Cerebellar cortex (tissue), 1 donor: ENCODE measurements around the gene ISG20.

Source experiments
- DNase-seq: peaks from one replicate; pipeline ENCODE4 v3.0.0-alpha.2; 2015; ENCODE audit warnings: low spot score

Gene ISG20

DNA sequence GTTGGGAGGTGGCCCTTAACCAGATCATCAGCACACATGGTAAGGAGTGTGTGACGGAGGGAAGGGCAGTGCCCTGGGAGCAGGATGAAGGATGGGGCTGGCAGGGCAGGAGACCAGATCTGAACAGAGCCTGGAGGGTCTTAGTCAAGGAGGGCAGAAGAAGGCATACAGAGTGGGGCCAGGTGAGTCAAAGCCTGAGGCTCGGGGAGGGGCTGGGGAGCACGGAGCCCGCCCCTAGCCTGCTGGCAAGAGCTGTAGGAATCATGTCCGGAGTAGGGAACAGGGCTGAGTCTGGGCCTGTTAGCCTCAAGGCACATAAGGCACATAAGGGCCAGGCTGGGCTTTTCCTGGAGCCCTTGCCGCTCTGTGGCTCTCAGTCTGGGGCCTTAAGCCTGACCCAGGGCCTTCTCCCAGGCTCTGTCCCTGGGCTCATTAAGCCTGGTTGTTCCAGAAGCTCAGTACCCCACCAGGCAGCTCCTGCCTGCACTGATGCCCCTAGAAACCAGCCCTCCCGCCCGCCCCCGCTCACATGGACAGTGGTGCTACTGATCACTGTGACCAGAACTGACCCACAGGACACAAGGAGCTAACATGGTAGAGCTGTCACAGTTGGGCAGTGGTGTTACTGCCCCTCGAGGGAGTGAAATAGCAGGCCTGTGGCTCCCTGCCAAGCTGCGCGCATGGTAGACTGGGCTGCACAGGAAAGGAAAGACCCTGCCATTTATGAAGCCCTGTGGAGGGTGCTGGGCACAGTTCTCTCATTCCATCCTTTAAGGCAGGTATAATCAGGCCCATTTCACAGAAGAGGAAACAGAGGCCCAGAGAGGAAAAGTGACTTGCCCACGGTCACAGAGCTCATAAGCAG is 14.6 kb downstream of the ISG20 start:
- no peak for DNase-seq

DNA sequence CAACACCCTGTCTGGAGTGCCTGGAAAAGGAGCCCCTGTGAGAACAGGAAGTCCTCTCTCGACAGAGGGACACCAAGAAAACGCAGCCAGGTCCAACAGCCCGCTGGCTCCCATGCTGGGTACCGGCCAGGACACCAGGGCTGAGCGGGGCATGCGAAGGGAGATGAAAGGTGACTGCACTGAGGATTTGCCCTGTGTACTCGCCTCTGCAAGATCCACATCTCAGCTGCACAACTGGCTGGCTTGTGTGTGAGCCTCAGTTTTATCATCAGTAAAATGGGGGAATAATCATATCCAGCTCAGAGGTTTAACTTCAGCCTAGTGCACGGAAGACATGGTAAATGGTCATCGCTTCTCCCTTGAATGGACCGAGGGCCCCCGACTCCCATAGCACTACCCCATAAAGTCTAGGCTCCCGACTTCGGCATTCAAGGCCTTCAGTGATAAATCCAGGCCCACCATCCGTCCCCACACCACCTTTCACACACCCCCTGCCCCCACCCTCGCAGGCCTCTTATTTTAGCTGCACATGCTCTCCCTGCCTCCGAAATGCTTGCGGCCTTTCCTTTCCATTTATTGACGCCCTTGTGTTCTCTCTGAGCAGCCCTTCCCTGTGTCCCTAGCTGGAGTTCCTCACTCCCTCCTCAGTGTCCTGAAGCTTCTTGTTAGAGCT is 15.8 kb downstream of the ISG20 start:
- DNase-seq: no peak

DNA sequence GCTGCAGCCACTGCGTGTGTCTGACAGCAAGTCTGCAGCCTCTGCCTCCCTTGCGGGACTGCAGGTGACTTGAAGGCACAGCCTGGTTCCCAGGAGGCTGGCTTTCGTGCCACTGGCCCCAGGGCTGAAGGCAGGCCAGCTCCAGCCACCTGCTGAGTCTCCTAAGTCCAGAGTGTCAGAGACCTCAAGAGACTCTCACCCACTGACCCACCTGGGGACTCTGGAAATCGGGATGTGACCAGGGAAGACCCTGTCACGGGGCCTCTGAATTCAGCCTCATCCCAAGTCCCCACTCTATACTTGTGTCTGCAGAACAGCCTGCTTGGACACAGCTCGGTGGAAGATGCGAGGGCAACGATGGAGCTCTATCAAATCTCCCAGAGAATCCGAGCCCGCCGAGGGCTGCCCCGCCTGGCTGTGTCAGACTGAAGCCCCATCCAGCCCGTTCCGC is 16.3 kb downstream of the ISG20 start:
- DNase-seq: no peak

DNA sequence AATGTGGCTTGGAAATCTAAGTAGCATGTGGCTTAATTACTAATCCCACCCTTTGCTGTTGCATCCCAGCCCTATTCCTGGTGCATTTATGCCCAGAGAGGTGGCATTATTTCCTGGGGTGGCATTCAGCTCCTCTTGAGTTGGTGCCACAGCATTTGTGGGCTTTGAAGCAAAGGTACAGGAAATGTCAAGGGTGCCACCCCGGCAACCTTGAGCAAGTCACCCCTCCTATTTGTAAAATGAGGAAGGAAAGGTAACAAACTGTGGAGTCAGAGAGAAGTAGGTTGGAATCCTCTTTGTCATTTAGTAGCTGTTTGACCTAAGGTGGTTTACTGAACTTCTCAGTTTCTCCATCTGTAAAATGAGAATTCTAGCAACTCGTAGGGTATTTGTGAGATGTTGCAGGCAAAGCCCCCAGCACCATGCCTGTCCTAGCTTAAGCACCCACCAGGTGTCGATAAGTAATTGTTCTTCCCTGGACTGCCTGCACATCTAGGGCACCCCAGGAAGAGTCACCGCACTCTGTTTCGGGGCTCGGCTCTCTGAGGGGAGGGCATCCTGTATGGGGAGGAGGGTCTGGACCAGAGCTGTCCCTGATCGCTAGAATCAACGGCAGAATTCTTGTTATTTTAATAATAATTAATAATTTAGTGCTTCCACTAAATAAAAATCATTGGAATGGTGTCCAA is 17.1 kb downstream of the ISG20 start:
- DNase-seq: no peak

DNA sequence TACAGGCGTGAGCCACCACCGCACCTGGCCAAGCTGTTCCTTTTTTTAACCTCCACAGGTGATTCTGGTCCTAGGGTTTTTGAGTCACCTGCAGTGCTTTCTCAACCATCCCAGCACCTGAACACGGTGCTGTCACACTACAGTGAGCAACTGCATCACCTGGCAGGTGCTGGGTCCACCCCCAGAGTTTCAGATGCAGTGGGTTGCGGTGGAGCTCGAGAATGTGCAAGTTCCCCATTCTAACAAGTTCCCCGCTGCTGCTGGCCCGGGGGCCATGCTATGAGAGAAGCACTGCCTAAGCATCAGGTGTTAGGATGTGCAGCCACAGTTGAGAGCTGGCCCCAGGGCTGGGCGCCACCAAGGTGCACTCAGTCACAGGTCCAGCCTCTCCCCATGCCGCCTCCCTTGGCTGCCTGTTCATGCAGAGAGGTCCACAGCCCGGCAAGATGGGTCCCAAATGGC is 18.0 kb downstream of the ISG20 start:
- no peak for DNase-seq

DNA sequence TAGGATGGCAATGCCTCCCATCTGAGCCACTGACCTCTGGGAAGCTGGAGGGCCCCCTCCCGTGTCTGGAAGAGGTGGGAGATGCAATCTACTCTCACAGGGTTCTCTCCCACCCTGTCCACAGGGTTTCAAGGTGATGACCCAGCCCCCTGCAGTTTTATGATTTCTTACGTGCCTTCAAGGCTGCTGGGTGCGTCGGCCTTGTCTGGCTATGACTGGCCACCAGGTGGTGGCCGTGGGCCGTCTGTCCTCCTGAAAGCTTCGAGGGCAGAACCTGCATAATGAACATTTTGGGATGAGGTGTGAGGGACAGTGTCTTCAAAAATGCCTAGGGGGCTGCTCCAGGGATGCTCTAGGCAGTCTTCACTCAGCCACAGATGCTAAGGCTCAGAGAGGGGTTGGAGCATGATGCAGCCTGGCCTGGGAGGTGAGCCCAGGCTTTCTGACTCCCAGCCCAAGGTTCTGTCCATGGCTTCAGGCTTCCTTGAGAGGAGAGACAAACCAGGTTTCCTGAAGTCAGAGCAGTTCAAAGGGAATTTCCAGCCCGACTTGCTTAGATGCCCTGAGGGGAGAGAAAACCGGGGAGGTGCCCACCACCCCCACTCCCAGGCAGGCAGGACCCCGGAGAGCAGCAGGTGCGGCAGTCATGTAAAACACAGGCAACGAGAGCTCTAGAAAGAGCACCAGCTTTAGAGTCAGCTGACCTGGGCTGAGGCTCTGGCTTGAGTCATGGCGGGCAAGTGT is 18.7 kb downstream of the ISG20 start:
- no peak for DNase-seq

DNA sequence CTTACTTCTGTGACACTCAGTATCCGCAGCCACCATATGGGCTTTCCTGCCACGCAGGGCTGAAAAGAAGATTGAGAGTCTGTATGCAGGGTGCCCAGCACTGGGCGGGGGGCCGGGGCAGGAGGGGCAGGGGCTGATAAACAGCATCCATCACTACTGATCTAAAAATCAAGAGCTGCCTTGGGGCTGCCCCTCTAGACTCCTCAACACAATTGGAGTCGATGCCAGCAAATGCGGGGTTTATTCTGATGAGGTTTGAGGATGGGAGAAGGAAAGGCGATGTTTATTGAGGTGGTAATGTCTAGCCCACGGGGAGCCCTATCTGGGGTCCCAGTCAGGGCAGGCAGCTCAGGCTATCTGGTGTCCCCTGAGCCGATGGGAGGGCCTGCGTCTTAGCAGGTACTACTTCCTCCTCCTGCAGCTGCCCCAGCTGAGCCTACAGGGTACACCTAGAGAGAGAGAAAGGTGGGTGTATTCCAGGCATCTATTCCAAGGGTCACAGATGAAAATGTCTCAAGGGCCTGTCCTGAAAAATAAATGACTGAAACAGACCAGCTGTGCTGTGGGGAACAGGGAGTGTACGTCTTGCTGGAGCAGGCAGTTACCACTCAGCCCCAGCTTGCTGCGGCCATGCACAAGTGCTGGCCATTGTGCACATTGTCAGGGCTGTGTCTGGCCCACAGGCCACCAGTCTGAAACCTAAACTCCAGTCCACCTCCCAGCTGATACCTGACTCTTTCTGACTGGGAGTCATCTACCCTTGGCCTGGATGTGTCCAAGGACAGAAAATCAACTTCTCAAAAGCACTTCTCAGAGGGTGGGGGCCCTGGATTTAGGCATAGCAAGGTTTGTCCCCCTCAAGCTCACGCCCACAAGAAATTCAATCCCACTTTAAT is 19.5 kb downstream of the ISG20 start:
- DNase-seq: no peak

DNA sequence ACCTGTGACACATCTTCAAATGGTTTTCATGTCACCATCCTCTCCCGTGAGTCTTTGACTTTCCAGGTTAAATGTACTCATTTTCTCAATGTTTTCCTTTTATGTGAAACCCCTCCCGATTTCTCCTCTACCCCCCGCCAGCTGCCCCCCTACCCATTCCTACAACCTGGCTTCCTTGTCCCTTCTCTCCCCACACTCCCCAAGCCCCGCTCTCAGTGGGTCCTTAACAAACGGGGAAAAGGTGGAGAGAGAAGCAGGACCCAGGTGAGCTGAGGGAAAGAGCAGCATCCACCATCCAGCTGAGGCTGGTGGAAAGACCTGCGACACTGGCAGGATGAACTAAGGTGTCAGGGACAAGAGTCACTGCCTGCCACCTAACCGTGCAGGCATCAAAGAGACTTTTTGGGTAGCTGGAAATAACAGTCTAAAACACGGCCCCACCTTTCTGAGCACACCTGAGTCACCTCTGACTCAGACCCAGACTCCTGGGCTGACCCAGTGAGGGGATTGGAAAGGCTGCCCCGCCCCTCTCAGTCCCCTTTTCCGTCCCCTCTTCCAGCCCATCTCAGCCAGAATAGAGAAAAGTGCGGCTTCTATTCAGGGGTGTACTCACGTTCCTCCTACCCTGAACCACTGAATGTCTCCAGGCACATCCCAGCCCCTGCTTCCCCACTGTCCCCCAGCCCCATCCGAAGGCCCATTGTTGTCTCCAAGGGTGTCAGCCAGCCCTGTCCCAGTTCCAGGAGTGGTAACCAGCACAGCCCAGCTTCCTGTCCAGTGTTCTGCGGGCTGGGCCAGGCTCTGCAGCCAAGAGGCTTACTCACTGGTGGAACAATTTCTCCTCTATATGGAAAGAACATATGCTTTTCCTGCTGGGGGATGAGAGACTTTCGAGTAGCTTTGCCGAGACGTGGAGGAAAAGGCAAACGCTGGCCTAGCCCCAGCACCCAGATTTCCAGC is 20.4 kb downstream of the ISG20 start:
- DNase-seq: no peak

DNA sequence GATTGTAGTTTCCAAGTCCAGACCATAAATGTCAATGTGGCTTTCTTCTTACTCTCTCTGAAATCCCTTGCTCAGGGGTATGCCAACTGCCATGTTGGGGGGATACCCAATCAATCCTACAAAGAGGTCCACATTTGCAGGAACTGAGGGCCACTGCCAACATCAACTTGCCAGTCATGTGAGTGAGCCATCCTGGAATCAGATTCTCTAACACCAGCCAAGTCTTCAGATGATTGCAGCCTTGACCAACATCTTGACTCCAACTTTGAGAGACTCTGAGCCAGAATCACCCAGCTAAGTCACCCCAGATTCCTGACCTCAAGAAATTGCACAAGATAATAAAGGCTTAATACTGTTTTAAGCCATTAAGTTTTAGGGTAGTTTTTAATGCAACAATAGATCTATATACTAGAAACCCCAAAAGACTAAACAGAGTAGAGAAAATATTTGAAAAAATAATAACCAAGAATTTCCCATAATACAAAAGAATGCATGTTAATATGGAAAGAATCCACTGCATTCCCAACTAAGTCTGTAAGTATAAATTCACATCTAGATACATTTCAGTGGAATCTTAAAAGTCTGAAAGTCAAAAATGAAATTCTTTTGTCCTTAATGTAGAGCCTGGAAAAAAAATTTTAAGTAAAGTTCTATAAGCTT is 22.4 kb downstream of the ISG20 start:
- DNase-seq: no peak

DNA sequence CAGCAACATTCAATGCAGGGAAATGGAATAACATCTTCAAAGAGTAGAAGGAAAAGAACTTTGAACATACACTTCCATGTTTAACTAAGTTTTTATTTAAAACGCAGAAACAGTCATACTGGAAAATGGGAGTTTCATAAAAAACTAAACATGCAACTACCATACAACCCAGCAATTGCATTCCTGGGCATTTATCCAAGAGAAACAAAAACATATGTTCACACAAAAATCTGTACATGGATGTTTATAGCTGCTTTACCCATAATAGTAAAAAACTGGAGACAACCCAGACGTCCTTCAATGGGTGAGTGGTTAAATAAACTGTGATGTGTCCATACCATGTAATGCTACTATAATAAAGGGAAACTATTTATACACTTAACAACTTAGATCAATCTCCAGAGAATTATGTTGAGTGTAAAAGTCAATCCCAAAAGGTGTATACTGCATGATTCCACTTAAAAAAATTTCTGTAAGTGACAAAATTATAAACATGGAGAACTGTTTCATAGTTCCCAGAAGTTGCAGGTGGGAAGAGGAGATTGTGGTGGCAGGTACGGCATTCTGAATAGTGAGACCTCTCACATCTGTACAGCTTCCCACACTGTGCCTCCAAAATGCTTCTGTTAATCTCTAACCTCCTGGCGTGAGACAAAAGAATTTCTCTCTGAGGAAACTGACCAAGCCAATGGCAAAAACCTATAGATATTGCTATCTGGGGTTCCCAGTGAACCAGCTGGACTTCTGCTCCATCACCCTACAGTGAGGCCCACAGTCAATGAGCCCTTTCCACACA is 23.1 kb downstream of the ISG20 start:
- no peak for DNase-seq

DNA sequence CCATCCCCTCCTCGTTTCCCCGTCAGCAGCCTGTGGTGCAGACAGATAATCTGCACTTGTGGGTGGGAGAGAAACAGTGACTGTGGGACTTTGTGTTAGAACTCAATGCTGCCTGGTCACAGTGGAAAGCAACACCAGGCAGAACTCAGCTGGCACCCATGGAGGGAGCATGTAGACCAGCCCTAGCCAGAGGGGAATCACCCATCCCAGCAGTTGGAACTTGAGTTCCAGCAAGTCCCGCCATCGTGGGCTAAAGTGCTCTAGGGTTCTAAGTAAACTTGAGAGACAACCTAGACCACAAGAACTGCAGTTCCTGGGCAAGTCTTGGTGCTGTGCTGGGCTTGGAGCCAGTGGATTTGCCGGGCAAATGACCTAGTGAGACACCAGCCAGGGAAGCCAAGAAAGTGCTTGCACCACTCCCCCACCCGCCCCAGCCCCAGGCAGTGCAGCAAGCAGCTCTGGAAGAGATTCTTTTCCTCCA is 24.4 kb downstream of the ISG20 start:
- no peak for DNase-seq

DNA sequence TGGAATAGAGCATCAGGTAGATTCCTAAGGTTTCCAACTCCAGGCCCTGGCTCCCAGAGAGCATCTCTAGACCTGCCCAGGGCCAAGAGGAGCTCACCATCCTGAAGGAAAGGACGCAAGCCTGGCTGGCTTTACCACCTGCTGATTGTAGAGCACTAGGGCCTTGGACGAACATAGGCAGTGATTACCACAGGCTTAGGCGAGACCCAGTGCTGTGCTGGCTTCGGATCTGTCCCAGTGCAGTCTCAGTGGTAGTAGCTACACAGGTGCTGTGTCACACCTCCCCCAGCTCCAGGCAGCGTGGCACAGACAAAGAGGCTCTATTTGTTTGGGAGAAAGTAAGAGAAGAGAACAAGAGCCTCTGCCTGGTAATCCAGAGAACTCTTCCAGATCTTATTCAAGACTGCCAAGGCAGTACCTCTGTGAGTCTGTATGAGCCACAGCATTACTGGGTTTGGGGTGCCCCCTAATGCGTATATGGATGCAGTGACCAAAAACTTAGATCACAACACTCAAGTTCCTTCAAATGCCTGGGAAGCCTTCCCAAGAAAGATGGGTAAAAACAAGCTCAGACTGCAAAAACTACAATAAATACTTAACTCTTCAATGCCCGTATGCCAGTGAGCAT is 25.4 kb downstream of the ISG20 start:
- peak; percentile 65 for DNase-seq

DNA sequence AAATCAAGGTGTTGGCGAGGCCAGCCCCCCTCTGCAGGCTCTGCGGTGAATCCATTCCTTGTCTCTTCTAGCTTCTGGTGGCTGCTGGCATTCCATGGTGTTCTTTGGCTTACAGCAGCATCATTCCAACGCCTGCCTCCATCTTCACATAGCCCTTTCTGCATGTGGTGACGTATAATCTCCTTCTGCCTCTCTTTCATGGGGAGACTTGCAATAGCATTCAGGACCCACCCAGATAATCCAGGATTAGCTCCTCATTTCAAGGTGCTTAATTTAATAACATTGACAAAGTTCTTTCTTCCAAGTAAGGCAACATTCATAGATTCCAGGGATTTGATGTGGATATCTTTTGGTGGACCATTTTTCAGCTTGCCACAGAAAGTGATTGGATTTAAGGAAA is 35.8 kb downstream of the ISG20 start:
- DNase-seq: no peak

DNA sequence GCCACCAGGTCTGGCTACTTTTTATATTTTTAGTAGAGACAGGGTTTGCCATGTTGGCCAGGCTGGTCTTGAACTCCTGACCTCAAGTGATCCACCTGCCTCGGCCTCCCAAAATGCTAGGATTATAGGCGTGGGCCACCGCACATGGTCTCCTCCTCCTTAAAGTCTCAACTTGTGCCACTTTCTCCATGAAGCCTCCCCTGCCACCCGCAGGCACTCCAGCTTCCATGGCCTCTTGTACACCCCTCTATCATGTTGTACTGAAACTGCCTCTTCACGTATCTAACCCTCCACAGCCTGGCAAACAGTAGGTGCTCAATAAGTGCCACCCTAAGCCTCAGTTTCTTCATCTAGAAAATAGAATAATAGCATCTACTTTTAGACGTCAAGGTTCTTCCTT is 39.9 kb downstream of the ISG20 start:
- no peak for DNase-seq

DNA sequence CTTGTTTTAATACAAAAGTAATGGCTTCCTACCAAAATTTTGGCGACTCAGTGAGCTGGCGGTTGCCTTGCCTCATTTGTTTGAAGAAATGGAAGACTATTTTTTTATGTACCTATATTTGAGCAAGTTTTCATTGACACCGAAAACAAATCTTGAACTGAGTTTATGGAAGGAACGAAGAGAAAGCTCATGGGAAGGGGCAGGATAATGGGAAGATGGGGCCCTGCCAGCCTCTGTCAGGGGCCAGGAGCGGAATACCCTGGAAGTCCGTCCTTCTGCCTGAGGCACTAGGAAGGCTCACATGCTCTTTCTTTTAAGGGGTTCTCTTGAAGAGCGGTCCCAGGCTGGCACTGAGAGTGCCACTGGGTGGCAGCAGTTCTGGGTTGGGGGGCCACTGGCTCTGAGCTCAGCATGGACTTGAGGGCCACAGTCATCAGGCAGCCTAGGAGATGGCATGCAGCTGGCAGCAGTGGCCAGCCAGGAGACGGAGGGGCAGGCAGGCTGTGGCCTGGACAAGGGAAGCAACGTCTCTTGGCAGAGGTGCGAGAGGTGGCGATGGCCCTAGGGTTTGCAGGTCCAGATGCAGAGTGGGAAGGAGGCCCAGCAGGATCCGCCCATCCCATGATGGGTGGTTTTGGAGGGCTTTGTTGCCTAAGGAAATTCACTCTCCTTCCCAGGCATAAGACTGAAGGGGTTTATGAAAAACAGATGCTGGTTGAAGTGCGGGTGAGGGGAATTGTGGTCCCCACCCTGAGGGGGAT is 41.6 kb downstream of the ISG20 start:
- no peak for DNase-seq

DNA sequence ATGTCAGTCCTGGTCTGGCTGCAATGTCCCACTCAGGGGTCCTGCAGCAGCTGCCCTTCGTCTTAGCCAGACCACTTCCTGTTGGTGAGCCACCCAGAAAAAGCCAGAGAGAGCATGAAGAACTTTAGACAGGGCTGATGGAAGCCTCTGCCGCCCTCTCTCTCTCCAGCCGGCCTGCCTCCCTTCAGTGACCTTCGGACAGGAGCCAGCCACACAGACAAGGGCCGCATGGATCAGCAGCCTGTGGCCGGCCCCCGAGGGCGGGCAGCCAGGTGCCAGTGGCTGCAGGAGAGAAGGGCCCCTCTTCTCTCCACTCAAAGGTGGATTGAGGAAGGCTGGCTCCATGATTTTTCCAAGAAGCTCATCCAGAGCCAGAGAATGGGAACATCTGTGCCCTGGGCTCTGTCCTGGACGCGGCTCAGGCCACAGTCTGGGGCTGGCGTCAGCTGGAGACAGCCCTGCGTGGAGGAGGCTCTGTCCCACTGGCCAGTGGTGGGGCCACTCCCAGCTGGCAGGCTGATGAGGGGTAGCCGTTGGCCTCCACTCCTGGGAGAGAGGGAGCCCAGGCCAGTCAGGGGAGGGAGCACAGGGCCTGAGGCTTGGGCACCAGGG is 42.9 kb downstream of the ISG20 start:
- DNase-seq: no peak

DNA sequence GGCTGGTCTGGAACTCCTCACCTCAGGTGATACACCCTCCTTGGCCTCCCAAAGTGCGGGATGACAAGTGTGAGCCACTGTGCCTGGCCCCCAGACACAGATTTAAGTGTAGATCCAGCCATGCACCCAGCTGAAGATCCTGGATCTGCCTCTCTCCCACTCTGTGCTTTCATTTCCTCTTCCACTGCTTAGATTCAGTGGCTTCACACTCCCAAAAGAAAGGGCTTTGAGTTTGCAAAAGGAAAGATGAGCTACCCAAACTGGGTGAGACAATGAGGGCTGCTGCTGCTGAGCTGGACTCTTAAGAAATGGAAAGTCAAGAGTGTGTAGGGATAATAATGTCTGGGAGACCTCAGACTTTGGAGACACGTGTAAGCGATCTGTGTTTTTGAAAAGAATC is 45.5 kb downstream of the ISG20 start:
- DNase-seq: no peak
